Stimulated activated CD4-positive, alpha-beta T cell treated with anti-CD3 and anti-CD28 coated beads, Interleukin-12 subunit alpha, Interleukin-12 subunit beta, amount 100 ng/mL, for 4 hours (primary cell): ENCODE measurements around the gene CCDC51.
"Not testable (repeated sequence)": the region's sequence is repeated elsewhere in the genome, so short reads cannot be mapped to it uniquely, and the experiment has no call there.

ENCODE experiments used
- DNase-seq: peaks from one replicate; pipeline ENCODE4 v3.0.0-alpha.2; 2020

The CCDC51 gene

DNA sequence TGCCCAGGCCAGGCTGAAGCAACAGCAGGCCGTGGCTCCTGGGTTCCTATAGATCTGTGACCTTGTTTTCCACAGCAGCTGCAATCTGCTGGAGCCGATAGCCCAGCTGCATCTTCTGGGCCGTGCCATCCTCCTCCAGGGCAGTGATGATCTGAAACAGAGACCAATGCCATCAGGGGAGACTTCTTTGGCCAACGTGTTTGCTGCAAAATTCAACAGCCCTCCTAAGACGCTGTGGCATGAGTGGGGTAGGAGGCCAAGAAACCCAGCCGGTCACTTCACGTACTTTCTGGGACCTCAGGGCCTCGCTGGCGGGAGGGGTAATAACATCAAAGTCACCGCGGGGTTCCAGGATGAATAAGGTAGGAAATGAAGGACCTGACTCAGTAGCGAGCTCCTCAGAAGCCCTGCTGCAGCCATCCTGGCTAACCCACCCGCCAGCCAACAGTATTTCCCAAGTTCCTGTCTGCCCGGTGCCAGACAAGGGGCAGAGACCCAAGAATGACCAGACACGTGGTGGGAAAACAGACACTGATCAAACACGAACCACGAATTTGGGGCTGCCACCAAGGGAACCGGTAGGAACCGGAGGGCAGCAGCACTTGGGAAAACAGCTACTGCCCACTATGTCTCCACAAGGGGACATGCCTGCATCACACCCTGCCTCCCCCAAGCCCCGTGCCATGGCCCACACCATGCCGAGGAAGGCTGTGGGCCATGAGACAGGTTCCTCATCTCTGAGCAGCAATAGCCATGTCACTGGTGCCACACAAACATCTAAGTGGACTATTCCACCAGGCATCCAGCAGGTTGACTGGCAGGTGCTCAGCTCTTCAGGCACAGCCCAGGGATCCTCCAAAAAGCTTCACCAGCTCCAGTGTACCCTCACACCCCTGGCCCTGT is 35.2 kb downstream of the CCDC51 start:
- no peak for DNase-seq

DNA sequence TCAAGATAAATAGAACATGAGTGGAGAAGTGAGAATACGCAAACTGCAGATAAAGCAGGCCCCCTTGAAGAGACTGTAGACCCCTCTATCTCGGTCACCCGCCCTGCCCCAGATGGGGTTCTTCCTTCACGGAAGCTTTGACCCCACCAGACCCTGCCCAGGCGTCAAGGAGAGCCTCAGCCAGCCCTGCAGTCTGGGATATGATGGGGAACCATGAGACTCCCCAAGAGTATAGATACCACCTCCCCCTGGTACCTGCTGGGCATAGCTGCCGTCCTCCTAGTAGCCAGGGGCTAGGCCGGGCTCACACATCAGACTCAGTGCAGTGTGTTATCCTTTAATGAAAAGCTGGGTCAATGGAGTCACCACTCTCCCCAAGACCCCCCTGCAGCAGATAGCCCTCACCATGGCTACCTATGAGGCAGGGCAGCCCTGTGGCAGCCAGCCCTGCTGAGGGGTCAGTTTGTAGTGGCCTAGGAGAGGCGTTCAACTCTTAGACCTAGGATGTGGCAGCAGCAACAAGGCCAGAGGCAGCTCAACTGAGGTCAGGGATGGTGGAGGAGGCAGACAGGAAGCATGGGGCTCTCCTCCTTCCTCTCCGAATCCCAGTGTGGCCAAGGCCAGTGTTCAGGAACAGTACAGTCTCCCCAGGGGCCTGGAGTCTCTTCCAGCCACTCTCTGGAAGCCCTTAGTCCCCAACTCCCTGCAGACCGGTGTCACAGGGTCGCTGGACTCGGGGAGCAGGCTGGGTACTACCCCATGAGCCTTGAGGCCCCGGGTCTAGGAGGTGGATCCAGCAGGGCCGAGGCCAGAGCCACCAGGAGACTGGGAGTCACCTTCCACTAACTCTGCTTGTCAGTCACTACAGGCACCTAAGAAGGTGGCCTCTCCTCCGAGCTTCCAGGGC is 36.1 kb downstream of the CCDC51 start:
- DNase-seq: no peak

DNA sequence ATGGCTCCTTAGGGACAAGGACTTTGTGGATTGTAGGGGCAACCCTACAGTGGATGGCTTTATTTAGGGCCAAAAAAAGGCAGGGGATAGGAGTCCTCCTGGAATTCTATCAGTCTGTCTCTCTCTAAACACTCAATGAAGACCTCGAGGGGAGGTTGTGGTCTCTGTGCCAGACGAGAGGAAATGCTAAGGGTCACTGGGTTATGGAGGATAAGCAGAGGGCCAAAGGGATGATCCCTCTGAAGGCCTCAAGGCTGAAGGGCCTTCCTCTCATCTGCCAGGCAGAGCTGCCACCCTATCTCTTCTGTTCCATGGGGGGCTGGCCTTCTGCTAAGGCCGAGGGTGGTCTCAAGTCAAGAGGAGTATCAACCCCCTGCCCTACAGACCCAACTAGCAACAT is 37.0 kb downstream of the CCDC51 start:
- no peak for DNase-seq

- DNase-seq: no peak
Measured at GRCh38 chr3:48402281-48402732, 37.6 kb downstream of the CCDC51 start.

GRCh38 chr3:48401434-48401901 is 38.5 kb downstream of the CCDC51 start:
- not testable (repeated sequence) for DNase-seq

DNA sequence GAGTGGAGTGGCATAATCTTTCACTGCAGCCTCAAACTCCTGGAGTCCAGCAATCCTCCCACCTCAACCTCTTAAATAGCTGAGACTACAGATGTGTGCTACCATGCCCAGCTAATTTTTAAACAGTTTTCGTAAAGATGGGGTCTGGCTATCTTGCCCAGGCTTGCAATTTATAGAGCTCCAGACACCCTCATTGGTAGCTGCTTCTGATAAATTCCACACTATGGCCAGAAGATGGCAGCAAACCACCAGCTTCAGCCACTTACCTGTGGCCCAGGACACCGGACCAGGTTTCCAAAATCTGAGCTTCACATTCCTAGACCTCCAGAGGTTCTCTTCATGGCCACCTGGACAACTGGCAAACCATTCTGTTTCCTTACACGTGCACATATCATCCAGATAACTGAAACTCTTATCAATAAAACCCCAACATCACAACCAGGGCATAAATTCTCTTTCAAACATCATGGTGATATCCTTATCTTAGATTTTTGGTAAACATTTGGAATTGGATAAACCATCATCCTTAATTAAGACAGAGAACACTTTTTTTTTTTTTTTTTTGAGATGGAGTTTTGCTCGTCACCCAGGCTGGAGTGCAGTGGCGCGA is 39.0 kb downstream of the CCDC51 start:
- peak; percentile 42 for DNase-seq

DNA sequence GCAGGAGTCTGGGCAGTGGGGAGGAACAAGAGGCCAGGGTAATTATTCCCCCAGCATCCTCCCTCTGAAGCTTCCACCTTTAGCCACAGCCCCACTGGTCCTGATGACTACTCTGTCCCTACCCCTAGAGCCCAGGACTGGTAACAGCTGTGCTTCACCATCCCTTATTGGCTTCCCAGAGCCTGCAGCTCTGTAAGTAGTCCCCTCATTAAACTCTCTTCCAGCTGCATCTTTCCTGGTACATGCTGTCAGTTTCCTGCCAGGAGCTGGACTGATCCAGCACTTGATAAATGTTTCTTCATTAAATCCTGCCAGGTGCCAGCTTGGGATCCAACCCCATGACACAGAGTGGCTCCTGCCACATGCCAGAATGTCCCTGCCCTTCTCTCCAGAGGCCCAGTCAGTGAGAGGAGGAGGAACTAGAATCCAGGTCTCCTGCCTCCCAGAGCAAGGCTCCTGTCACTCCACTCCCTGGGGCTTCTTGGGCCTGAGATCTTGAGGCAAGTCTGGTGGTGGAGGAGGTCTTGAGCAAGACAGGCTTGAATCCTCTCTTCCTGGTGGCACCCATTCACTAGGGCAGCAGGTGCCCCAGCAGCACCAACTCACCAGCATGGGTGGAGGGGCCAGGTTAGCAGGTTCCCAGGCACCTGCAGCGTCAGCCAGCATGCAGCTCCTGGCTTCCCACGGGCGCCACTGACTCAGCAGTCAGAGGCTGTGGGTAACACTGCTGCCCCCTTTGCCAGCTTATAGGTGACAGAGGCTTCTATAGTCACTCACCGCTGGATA is 40.3 kb downstream of the CCDC51 start:
- DNase-seq: no peak

GRCh38 chr3:48398701-48399386 is 41.1 kb downstream of the CCDC51 start:
- no peak for DNase-seq

DNA sequence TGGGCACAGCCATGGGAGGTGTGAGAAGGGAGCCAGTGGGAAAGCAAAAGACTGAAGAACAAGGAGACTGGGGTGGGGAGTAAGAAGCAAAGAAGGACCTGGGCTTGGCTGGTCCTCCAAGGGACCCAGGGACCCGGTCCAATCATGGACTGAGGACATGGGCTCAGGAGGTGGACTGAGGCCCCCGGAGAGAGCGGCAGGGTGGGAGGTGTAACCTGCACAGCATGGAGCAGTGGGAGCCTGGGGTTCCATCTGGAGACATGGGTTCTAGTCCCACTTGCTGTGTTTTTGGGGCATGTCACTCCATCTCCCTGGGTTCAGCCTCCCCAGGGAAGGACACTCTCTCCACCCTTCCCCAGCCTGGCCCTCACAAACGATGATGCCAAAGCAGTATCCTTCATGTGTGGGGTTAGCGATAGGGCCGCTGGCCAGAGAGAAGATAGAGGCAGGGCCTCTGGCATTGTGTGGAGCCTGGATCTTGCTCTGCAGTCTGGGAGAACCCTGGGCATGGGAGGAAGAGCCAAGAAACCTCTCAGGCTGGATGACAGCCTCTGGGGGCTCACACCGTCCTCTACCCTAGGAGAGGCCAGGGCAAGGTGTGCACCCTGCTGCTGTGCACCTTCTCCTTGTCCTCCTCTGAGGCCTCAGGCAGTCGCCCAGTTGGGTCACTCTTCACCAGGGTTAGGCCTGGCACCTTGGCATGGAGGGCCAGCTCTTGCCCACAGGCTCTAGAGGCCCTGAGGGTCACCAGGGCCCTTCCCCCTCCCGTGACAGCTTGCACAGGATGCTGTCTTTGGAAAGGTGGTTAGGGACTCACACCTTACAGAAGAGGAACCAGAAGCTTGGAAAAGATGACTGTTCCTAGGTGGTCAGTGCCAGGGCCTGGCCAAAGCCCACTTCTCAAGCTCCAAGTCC is 41.9 kb downstream of the CCDC51 start:
- no peak for DNase-seq

DNA sequence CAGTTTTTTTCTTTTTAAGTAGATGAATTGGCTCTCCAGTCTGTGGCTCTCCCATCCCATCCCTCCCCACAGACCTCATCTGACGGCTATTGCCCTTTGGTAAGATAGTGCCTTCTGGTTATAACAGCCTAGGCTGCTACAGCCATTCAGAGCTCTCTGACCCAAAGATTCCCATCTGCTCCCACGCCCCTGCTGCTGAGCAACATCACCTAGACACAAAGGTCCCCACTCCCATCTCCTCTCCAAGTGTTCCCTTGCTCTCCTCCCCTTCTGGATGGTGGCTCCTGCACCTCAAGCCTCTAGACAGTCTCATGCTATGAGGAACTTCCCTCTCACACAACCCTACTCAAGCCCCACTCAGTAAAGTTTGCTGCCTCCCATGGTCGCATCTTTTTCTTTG is 44.2 kb downstream of the CCDC51 start:
- no peak for DNase-seq

DNA sequence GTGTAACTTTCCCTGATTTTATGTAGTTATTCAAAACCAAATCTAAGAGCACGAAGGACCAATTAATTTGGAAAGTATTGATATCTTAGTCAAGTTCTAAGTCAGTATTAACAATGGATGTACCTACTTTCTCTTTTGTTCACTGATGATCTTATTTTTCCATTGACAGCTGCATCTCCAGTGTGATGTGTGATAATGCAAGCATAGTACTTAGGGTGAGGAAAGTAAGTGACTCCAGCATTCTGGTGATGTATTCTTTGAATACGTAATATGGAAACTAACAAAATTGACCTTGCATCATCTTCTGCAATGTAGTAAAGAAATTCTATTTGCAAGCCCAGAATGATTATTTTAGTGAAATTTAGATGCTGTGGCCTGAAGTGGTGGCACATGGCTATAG is 45.5 kb downstream of the CCDC51 start:
- no peak for DNase-seq

DNA sequence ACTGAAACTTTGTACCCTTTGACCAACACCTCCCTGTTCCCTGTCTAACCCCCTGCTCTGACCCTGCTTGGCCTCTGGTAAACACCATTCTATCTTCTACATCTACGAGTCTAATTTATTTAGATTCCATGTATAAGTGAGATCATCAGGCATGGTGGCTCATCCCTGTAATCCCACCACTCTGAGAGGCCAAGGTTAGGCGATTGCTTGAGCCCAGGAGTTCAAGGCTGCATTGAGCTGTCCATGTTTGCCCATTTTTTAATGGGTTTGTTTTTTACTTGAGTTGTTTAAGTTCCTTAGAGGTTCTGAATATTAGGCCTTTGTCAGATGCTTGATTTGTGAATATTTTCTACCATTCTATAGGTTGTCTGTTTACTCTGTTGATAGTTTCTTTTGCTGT is 51.0 kb downstream of the CCDC51 start:
- DNase-seq: no peak

DNA sequence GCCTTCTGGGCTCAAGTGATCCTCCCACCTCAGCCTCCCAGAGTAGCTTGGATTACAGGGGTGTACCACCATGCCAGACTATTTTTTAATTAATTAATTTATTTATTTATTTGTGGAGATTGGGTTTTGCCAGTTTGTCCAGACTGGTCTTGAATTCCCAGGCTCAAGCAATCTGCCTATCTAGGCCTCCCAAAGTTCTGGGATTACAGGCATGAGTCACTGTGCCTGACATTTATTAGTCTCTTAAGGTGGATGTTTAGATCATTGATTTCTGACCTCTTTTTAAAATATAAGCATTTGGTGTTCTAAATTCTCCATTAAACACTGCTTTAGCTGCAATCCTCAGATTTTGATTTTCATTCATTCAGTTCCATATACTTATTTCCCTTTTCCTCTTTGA is 52.3 kb downstream of the CCDC51 start:
- no peak for DNase-seq
